ENCODE data around the gene TMEM201. TPM values are rescaled to one million over a fixed set of nuclear protein-coding genes. Genes with fewer than 3 reads are reported as not detected.

Gene TMEM201
- total and polyA plus RNA-seq, 2 of the 13 experiments (the other 11 are each of a cell fraction or from before 2014, with no cell fraction given) = 1.5 to 8.2 TPM

GRCh38 chr1:9593492-9594465 lies 5.1 kb downstream of the TMEM201 start (continued):
- TF ChIP-seq CSRNP1 (CRISPR knock-in tag; IDR thresholded peaks at IDR 0.05) = no peak
- no peak for TF ChIP-seq ZNF672 (CRISPR knock-in tag; IDR thresholded peaks at IDR 0.05)
- TF ChIP-seq ARID3A (IDR thresholded peaks at IDR 0.05; ENCODE audit: low read depth, low read length) = no peak
- TF ChIP-seq ZMYM3 (CRISPR knock-in tag; IDR thresholded peaks at IDR 0.05) = 0 out of 2 replicates have a peak, but pooled peaks have one; percentile 36
- no peak for TF ChIP-seq ZZZ3 (CRISPR knock-in tag; IDR thresholded peaks at IDR 0.05; ENCODE audit: borderline replicate concordance)
- no peak for TF ChIP-seq PCBP2 (optimal IDR thresholded peaks at IDR 0.05; ENCODE audit: low read depth, low read length, poor library complexity, severe bottlenecking)
- no peak for TF ChIP-seq MIER3 (CRISPR knock-in tag; IDR thresholded peaks at IDR 0.05; ENCODE audit: borderline replicate concordance)
- no peak for TF ChIP-seq ZNF343 (CRISPR knock-in tag; IDR thresholded peaks at IDR 0.05)
- TF ChIP-seq RERE (CRISPR knock-in tag; IDR thresholded peaks at IDR 0.05; ENCODE audit: low read depth) = no peak
- no peak for TF ChIP-seq NFRKB (IDR thresholded peaks at IDR 0.05)
- no peak for TF ChIP-seq ZNF260 (CRISPR knock-in tag; IDR thresholded peaks at IDR 0.05; ENCODE audit: borderline replicate concordance, low read depth)
- TF ChIP-seq TFAP4 (IDR thresholded peaks at IDR 0.05; ENCODE audit: borderline replicate concordance, low read depth) = peak; percentile 58; the same call in 1 of the 2 replicates
- TF ChIP-seq RFX1 (IDR thresholded peaks at IDR 0.05) = peak; percentile 58; the same call in 1 of the 2 replicates
- no peak for TF ChIP-seq HNRNPL (IDR thresholded peaks at IDR 0.05; ENCODE audit: low read depth, low read length)
- no peak for TF ChIP-seq MEF2D (CRISPR knock-in tag; IDR thresholded peaks at IDR 0.05)
- TF ChIP-seq ZNF296 (CRISPR knock-in tag; conservative IDR thresholded peaks at IDR 0.05) = no peak
- no peak for TF ChIP-seq TIGD3 (CRISPR knock-in tag; IDR thresholded peaks at IDR 0.05; ENCODE audit: borderline replicate concordance)
- no peak for TF ChIP-seq RARG (CRISPR knock-in tag; IDR thresholded peaks at IDR 0.05; ENCODE audit: low read depth)
